HS-5 (cell line): ENCODE data around the gene ZFP57.
A peak's percentile ranks its signal among the peaks of the same experiment; 100 is the strongest.

ENCODE experiments used
- DNase-seq: peaks from one replicate; pipeline ENCODE4 v3.0.0-alpha.2; 2012; ENCODE audit warnings: low read depth

The ZFP57 gene

GRCh38 chr6:29655658-29656057 is 25.3 kb downstream of the ZFP57 start:
- no peak for DNase-seq

DNA sequence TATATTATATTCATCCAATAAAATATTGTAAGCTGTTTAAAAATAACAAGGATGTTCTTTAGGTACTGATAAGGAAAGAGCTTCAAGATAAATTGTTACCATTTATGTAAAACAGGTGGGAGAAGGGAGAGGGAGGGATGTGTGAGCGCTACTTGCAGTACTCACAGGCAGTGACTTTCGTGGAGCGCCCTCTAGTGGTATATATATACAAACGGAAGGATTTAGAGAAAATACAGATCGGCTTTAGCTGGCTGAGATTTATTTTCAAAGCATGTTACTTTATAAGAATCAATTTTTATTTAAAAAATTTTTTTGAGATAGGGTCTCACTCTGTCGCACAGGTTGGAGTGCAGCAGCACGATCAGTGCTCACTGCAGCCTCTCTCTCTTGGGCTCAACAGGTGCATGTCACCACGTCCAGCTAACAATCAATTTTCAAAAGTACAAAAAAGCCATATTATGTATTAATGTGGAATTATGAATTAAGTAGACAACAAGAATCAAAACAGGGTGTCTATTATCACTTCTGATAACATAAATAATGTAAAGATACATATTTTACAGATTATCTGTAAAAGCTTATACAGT is 27.4 kb downstream of the ZFP57 start:
- no peak for DNase-seq

DNA sequence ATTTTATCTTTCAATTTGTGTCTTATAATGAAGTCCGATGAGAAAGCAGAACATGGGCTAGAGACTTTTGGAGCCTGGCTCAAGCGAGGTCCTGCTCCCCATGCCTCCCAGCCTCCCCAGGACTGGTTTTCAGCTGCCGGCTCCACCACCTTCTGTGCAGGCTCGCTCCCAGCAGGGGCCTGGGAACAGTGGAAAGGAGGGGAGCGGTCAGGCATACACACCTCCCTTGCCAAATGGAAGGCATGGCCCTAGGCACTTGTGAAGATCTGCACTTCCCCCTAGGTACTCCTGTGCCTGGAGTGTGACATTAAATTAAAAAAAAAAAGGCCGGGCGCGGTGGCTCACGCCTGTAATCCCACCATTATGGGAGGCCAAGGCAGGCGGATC is 28.8 kb downstream of the ZFP57 start:
- DNase-seq: no peak

DNA sequence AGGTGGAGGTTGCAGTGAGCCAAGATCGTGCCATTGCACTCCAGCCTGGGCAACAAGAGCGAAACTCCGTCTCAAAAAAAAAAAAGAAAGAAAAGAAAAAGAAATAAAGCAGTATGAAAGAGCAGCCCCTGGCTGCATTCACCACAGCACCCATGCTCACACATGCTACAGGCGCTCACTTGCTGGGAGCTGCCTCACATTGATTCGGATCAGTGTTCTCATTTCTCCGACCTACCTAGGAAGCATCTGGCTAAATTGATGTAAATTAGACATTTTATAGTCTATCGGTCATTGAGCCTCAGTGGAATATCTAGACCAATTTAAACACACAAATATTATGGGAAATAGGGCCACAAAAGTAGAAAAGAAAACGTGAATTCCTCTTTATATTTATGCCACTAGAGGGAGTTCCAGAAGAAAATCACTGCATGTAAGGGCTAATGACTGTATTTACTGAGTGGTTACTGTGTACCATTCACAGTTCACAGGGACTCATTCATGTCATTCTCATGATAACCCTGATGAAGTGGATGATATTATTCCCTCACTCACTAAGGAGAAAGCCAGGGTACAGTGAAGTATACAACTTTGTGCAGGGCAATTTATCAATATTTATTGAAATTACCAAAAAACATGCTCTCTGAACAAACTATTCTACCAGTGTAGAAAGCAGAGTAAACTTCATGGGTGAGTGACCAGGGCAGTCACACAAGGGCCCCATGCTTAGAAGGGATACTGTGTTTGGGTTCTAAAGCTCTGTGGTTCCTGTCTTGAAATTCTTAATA is 29.3 kb downstream of the ZFP57 start:
- no peak for DNase-seq

DNA sequence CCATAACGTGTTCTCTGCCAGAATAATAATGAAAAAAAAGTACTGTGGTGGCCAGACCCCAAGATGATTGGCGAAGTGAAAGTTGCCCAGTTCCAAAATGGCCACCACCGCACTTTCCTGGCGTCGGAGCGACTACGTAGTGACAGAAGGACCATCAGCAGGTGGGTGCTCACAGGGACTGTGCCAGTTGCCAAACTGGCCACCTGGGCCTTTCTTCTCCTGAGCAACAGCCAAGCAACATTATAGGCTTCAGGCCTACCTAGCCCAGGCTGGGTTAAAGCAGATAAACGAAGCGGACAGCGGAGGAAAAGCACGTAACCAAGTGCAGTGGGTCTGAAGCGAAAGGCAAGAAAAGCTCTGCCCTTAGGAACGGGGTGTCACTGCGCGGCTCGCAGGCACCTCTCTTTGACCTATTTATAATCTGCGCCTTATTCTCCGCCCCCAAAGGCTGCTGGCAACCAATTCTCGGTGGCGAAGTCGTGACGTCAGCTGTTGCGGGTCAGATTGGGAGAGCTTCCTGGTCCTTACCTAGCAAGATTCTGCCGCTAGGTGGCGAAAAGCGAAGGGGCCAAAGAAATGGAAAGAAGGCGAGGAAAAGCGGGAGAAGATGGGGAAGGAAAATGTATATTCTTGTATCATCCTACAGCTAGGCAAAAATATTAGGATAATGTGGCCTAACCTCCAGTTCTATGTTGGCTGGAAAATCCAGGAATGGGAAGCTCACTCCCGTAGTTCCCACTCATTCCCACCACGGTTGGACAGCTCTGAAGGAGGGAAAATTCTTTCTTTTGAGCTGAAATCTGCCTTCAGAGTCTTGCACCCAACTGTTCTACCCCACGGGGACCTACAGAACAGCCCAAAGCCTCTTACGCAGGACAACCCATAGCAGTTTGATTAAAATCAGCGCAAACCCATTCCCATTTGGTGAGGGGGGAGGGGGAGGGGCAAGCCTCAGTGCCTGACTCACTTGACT is 31.0 kb downstream of the ZFP57 start:
- peak; percentile 94 for DNase-seq

- no peak for DNase-seq
These were observed 32.9 kb downstream of the ZFP57 start for GRCh38 chr6:29647927-29648642.

GRCh38 chr6:29641430-29642148 is 39.4 kb downstream of the ZFP57 start:
- no peak for DNase-seq

GRCh38 chr6:29637247-29637646 is 43.7 kb downstream of the ZFP57 start:
- no peak for DNase-seq

DNA sequence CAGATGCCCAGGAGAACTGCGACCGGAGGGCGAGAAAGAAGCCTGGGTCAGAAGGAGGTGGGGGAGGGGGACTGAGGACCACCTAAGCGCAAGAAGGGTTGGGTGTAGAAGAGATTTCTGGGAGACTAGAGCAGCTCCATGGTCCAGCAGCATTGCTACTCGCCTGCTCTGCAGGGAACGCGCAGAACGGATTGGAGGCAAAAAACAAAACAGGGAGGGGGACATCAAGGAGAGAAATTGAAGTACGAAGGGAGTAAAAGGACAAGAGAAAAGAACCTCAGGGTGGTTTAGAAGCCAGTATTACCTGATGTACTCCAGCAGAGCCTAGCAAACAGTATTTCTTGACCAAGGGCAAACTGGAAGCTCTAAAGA is 47.4 kb downstream of the ZFP57 start:
- DNase-seq: no peak

- no peak for DNase-seq
These were observed 48.0 kb downstream of the ZFP57 start, which contains the start of gene GABBR1 for GRCh38 chr6:29632789-29633533. GABBR1 (minus strand) TSS chr6:29633183; CDS start chr6:29632385, 798 bp downstream.

DNA sequence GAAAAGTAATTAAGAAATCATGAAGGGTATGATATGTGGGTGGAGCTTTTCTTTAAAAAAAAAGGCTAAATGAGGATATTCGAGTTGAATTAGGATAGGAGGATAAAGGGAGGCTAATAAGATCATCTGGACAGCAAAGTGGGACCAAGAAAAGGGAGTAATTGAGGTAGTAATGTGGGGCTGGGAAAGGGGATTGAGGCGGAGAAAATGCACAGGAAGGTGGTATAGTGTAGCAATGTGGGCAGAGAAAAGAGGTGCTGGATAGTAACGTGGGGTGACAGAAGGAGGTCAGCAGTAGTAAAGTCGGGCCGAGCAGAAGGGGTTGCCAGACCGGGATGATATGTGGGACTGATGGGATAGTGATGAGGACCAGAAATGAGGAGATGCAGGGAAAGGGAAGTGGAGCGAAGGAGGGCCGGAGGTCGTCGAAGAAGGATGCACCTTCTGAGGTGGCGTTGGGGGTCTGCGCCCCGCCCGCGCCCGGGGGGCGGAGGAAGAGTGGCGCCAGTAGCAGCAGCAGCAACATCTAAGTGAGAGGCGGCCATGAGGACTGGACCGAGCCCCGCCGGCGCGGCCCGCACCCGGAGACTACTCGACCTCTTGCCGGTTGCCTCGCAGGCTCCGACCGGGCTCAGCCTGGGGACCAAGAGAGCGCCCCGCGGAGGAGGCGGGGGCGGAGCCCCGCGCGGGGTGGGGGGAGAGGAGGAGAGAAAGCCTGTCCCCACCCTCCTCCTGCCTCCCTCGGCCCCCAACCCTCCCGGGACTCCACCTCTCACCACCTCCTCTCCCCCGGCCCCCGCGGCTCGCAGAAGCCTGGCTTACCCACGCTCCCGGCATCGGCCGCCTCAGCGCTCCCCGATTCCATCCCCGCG is 48.9 kb downstream of the ZFP57 start:
- no peak for DNase-seq

DNA sequence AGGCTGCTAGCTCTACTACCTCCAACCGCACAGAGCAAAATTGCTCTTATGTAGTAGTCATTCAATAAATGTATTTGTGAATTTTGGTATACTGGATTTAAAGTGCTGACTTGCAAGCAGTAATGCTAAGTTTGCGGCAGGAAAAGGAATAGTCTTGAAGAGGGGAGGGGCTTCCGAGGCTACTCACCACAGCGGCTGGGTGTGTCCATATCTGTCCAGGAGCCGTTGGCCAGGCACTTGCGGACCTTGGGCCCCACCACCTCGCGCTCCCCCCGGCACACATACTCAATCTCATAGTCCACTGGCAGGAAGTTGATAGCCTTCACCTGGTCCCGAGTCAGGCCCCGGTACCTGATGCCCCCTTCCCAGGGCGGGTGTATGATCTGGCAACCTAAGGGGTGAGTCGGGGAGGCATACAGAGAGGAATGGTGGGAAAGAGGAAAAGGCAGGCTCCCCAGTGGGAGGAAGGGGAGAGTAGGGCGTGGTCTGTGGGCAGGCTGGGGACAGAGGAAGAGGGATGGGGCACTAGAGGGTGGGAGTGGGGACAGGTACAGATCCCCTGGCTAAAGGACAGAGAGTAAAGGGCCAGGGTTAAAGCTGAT is 49.6 kb downstream of the ZFP57 start:
- no peak for DNase-seq

- no peak for DNase-seq
These were observed 50.6 kb downstream of the ZFP57 start for GRCh38 chr6:29630315-29630714.

DNA sequence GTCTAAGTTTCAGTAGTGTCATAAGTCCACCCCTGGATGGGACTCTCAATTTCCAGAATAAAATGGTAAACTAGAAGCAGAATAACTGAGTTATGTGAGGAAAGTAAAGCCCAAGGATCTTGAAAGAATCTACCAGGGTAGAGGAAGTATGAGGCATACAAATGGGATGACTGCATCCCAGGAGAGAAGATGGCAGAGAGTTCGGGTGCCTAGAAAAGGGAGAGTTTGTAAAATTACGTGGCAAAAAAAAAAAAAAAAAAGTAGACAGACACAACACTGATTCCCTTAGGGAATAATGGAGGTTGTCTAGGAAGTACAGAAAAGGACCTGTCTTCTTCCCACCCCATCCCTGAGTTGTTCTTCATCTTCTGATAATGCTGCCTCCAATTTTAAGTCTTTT is 51.4 kb downstream of the ZFP57 start:
- no peak for DNase-seq

GRCh38 chr6:29628419-29629281 is 52.3 kb downstream of the ZFP57 start:
- peak; percentile 42 for DNase-seq

DNA sequence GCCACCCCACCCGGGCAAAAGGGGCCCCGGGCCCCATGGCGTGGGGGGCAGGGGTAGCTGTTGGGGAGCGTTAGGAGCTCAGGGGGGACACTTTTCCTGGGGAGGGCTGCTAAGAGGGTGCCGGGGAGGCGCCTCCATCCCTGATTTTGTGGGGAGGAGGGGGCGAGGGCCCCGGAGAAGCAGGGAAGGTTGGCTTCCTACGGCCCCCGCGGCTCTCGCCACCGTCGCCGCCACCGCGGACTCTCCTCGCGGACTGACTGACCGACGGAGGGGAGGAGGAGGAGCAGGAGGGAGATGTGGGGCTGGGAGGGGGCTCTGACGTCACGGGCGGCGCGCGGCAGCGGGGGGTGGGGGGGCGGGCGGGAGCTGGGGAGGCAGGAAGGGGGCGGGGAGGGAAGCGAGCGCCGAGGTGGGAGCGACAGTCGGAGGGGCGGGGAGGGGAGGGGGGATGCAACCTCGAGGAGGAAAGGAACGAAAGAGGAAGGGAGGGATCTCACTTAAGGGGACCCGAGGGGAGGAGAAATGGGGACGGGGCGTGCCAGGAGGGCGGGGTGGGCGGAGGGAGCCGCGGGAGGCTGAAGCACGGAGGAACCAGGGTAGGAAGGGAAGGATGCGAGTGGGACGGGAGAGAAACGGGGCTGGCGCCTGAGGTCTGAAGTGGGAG is 53.1 kb downstream of the ZFP57 start:
- peak; percentile 48 for DNase-seq

DNA sequence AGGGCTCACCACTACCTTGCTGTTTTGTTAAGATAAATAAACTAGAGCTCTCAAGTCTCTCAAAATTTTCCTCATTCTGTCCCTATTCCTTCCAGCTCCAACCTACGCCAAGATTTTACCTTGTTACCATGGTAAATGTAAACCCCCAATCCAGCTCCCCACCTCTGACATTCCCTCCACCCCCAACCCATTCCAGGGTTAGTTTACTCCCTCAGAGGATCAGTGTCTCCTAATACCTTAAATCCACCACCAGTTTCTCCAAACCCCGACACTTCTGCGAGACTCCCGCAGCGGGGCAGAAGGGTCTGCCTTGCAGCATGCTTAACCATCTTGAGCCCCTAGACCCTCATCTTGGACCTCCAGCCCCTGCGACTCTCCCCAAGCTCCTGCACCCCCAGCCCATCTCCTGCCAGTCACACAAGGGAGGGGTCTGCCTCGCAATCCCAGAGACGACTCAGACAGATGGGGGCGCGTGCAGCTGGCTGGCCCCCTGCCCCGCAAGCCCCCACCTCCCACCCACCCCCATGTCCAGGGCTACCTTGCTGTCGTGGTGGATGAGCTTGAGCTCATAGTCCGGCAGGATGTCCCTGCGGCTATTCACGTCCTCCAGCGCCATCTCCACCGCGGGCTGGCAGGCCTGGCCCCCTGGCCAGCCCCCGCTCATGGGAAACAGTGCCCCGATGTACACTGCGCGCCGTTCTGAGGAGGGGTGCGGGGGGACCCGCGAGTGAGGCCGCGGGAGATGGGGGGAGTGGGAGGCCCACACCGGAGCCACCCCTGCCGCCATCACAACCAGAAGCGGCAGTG is 53.8 kb downstream of the ZFP57 start:
- no peak for DNase-seq
